Endometrium (tissue), 2 donors: ENCODE measurements around the gene RPL19.

Experiments used
- FAIRE-seq: peaks from 2 replicates; lab custom pipeline; 2012; peaks lifted over from hg19 to GRCh38; lab: Jason Lieb, UNC
- donor health status: control.
- donor health status: control.

RPL19 gene

DNA sequence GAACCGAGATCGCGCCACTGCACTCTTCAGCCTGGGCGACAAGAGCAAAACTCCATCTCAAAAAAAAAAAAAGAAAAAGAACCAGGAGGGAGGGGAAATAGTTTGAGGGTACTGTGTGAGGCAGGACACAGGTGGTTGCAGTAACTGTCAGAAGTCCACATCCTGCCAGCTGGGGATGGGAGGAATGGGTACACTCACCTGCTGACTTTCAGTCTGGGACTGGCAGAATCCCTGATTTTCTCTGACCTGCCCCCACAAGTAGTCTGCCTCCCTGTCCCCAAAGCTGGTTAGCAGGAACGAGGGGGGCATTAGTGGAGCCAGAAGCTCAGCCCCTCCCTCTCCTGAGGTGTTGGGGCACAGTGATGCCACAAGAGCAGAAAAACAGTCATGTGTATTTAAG lies 27.0 kb upstream of the RPL19 start:
- FAIRE-seq = no peak

- no peak for FAIRE-seq
Observed at GRCh38 chr17:39173526-39174274, 26.4 kb upstream of the RPL19 start.

GRCh38 chr17:39174920-39175694 lies 25.0 kb upstream of the RPL19 start:
- no peak for FAIRE-seq

GRCh38 chr17:39175695-39176093 lies 24.4 kb upstream of the RPL19 start:
- no peak for FAIRE-seq

GRCh38 chr17:39177256-39177655 lies 22.8 kb upstream of the RPL19 start:
- no peak for FAIRE-seq

- no peak for FAIRE-seq
Observed at GRCh38 chr17:39178536-39178935, 21.5 kb upstream of the RPL19 start.

GRCh38 chr17:39181303-39181702 lies 18.8 kb upstream of the RPL19 start:
- FAIRE-seq = no peak

- FAIRE-seq = no peak
Observed at GRCh38 chr17:39183045-39183444, 17.0 kb upstream of the RPL19 start.

- FAIRE-seq = no peak
Observed at GRCh38 chr17:39183720-39184119, 16.4 kb upstream of the RPL19 start.

- no peak for FAIRE-seq
Observed at GRCh38 chr17:39186481-39187002, 13.5 kb upstream of the RPL19 start.

DNA sequence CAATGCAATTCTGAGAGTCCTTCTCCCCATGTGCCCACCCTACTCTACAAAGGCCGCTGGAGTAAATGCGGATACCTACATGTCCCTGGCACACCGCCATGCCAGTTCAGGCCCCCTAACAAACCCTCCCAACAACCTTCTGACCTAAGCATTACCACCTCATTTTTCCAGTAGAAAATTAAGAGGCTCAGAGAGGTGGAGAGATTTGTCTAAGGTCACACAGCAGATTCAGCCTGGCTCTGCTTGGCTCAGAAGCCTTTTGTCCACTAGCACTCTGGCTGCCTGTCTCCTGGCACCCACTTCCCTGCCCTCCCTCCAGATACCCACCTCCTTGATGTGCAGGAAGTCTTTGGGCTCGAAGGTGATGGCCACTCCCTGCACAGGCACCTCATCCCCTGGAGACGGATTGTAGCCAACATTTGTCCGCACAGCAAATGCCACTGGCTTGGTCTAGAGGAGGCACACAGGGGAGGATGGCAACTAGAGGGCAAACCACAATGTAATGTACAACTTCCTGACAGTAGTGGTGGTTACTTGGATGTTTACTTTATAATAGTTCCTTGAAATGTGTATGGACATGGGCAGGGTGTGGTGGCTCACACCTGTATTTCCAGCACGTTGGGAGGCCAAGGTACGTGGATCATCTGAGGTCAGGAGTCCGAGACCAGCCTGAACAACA lies 12.8 kb upstream of the RPL19 start:
- FAIRE-seq = no peak

GRCh38 chr17:39191750-39192510 lies 8.2 kb upstream of the RPL19 start:
- FAIRE-seq = no peak

GRCh38 chr17:39192901-39193300 lies 7.2 kb upstream of the RPL19 start:
- no peak for FAIRE-seq

- no peak for FAIRE-seq
Observed at GRCh38 chr17:39193346-39193745, 6.7 kb upstream of the RPL19 start.

DNA sequence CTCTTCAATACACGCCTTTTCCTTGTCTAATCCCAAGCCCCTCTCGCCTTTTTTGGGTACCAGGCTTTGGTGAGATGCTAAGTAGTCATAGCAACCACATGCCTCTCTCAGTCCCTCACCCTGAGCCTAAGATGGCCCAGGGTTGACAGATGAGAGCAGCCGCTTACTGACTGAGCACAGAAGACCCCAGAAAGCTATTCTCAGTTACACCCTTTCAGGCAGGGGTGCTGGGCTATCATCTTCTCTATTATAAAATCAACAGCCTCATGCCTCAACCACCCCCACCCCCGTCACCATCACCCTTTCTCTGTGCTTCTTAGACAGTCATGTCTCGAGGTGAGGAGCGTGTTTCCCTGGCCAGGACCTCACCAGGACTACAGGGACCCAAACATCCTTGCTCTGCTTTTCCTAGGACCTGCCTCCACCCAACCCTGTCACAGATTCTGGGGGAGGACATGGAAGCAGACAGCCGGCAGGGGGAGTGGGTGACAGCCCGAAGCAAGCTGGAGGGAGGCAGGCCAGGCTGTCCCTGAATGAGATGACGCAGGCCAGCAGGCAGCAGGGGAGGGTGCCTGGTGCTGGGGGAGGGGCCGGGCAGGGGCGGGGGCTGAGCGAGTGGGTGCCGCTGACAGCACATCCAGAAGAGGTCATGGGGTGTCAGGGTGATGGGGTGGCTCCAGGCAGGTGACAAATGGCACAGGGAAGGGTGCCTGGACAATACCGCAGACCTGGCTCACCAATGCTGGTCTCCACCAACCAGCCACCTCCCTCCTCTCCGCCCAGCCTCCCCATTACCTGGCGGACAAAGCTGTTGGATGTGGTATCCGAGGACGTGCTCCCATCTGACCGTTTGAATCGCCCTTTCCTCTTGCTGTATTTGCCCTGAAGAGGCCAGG lies 5.7 kb upstream of the RPL19 start:
- FAIRE-seq = no peak

DNA sequence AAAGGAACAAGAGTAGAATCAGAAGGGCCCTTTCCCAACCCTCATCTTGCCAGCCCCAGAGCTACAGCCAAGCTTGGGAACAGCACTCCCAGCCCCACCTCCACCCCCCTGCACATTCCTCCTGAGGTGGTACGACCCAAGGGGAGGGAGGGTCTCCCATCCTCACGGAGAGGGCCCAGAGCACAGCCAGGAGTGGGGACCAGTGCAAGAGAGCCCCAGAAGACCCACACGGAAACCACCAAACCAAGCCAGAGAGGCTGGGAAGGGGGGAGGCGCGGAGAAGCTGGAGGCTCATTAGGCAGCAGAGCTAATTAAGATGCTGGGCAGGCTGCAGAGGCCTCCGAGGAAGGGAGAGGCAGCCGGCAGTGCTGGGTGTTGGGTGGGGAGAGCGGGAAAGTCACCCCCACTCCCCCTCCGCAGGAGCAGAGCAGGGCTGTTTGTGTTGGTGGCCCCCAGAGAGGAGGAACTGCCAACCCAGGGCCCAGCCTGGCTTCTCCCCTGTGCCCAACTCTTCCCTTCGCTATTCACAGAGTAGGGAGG lies 5.0 kb upstream of the RPL19 start:
- FAIRE-seq = no peak

- FAIRE-seq = no peak
Observed at GRCh38 chr17:39195568-39196160, 4.4 kb upstream of the RPL19 start.

GRCh38 chr17:39196241-39196807 lies 3.8 kb upstream of the RPL19 start:
- FAIRE-seq = no peak

DNA sequence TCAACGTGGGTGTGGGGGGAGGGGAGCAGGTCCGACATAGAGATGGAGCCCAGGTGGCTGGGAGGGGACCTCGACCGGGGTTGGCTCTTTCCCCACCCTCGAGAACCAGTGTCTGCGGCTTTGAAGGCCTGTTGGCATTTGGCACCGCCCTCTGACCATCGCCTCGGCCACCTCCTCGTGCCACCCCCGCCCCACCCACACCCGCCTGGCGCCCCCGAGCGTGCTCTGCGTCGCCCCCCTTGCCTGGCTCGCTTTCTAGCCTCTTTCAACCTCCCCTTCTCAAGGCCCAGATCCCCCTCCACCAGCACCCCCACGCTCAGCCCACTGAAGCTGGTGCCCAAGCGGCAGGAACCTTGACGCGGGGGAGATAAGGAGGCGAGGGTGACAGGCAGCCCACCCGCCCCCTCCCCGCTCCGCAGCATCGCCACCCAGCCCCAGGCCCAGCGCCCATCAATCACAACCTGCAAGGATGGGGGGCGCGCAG lies 3.2 kb upstream of the RPL19 start:
- no peak for FAIRE-seq
